Testis (tissue), 3 donors: ENCODE results near the gene PRKN. TPM values are rescaled to one million over a fixed set of nuclear protein-coding genes. Genes with fewer than 3 reads are reported as not detected.

ENCODE experiments used
- DNase-seq: peaks from one replicate; pipeline ENCODE4 v3.0.0-alpha.2; 2019
- H3K27ac ChIP-seq, 2 donors: fragments of 200-600 bp; sonication (generic); one replicate each; pipeline ENCODE4 v1.5.1; 2019
- H3K27me3 ChIP-seq: fragments of 200-600 bp; sonication (generic); one replicate; pipeline ENCODE4 v1.5.1; 2019
- H3K36me3 ChIP-seq: fragments of 200-600 bp; sonication (generic); one replicate; pipeline ENCODE4 v1.5.1; 2017; ENCODE audit warnings: low read depth; ENCODE audit errors: missing control alignments
- H3K4me1 ChIP-seq: fragments of 200-600 bp; sonication (generic); one replicate; pipeline ENCODE4 v1.5.1; 2019
- H3K4me3 ChIP-seq, 2 donors: fragments of 200-600 bp; sonication (generic); one replicate each; pipeline ENCODE4 v1.5.1; 2017 to 2019
- H3K9me3 ChIP-seq: fragments of 200-600 bp; sonication (generic); one replicate; pipeline ENCODE4 v1.5.1; 2017
- CTCF ChIP-seq, 3 experiments: fragments of 450-650 bp in 2 of 3; fragments of 200-600 bp in 1 of 3; sonication (generic) in 1 of 3; IDR thresholded peaks; one replicate each; pipeline ENCODE4 v1.5.1; 2016 to 2019; ENCODE audit warnings: antibody characterized with exemption in 3 of 3, mild to moderate bottlenecking in 2 of 3, moderate library complexity in 1 of 3
- POLR2A ChIP-seq: fragments of 450-650 bp; IDR thresholded peaks from one replicate; pipeline ENCODE4 v1.6.1; 2017; ENCODE audit warnings: antibody characterized with exemption, mild to moderate bottlenecking, moderate library complexity
- WGBS, 2 donors: methylation state at CpG; one replicate each; pipeline ENCODE4 v1.1.5; 2018; 5-methylcytosine and 5-hydroxymethylcytosine counted together
- intact Hi-C: fragments of 100-400 bp; cut with DNase I; formaldehyde crosslinking; loops from one replicate; pipeline ENCODE4 v1.15.1; 2023; ENCODE audit warnings: low total_unique reads
- polyA plus RNA-seq: library from polyadenylated mRNA; stranded (reverse); fragments of 350-450 nt; fragmentation: Illumina TruSeq; extraction: RNeasy Lipid Tissue Mini Kit (QIAGEN cat#74804); gene quantifications from one replicate; pipeline ENCODE4 v1.2.3, GENCODE V29; 2014; ENCODE audit warnings: low read depth, low replicate concordance; ENCODE audit not compliant: insufficient read depth
- total RNA-seq, 2 donors: library from RNA; depleted of rRNA; stranded (reverse); fragments of >200 nt; gene quantifications; one replicate each; pipeline ENCODE4 v1.2.3, GENCODE V29; 2016

The PRKN gene
- total and polyA plus RNA-seq, 3 donors from 2014 or later, result 19.1 to 34.5 (median 28.8) TPM

GRCh38 chr6:162478192-162478671 is 249.3 kb downstream of the PRKN start:
- no peak for TF ChIP-seq CTCF (IDR thresholded peaks at IDR 0.05)
- no peak for TF ChIP-seq POLR2A
- WGBS, 2 donors, result 40 to 55% methylated on average over 7 of the region's 7 CpGs

GRCh38 chr6:162474722-162475121 is 252.8 kb downstream of the PRKN start:
- WGBS, 2 donors, result 42 to 80% methylated on average over 2 of the region's 2 CpGs
- Histone ChIP-seq H3K4me1 (peaks cover 10% of the 10 kb centered on the region), H3K4me3 (no peak overlapping the region), H3K27me3 (no peaks in the 10 kb centered on the region), H3K36me3 (no peaks in the 10 kb centered on the region), H3K9me3 (no peaks in the 10 kb centered on the region), H3K27ac (no peak overlapping the region)
- intact Hi-C loops, result no loop called here
- DNase-seq, result no peak
- TF ChIP-seq CTCF (IDR thresholded peaks at IDR 0.05), result no peak
- TF ChIP-seq POLR2A, result no peak

More at GRCh38 chr6:162478192-162478671, 249.3 kb downstream of the PRKN start:
- no peaks in the 10 kb centered on the region for H3K27me3 ChIP-seq
- peaks cover 10% of the 10 kb centered on the region for H3K4me1 ChIP-seq
- H3K9me3 ChIP-seq, result no peaks in the 10 kb centered on the region
- H3K36me3 ChIP-seq, result no peaks in the 10 kb centered on the region
- intact Hi-C loops, result no loop called here
- no peak overlapping the region for H3K4me3 ChIP-seq
- peak; percentile 29 for DNase-seq
- H3K27ac ChIP-seq, result peak overlapping the region; percentile 44 to 61

- intact Hi-C loops, result no loop called here
- TF ChIP-seq CTCF (IDR thresholded peaks at IDR 0.05), result no peak
- TF ChIP-seq POLR2A, result no peak
- Histone ChIP-seq H3K4me1 (no peaks in the 10 kb centered on the region), H3K27me3 (no peaks in the 10 kb centered on the region), H3K9me3 (no peaks in the 10 kb centered on the region), H3K4me3 (no peak overlapping the region), H3K36me3 (no peaks in the 10 kb centered on the region), H3K27ac (no peak overlapping the region)
- no peak for DNase-seq
- 91 to 98% methylated on average over 2 of the region's 2 CpGs for WGBS, 2 donors
Measured at GRCh38 chr6:162471842-162472241, 255.7 kb downstream of the PRKN start.

GRCh38 chr6:162468326-162468725 is 259.2 kb downstream of the PRKN start:
- Histone ChIP-seq H3K27ac (no peak overlapping the region), H3K4me3 (no peak overlapping the region), H3K36me3 (no peaks in the 10 kb centered on the region), H3K4me1 (no peaks in the 10 kb centered on the region), H3K27me3 (no peaks in the 10 kb centered on the region), H3K9me3 (no peaks in the 10 kb centered on the region)
- TF ChIP-seq CTCF (IDR thresholded peaks at IDR 0.05), result no peak
- TF ChIP-seq POLR2A, result no peak
- DNase-seq, result no peak
- 69 to 83% methylated on average over 2 of the region's 2 CpGs for WGBS, 2 donors
- intact Hi-C loops, result no loop called here

GRCh38 chr6:162467679-162468078 is 259.9 kb downstream of the PRKN start:
- no peak for TF ChIP-seq CTCF (IDR thresholded peaks at IDR 0.05)
- no peak for TF ChIP-seq POLR2A
- Histone ChIP-seq H3K9me3 (no peaks in the 10 kb centered on the region), H3K4me3 (no peak overlapping the region), H3K27ac (no peak overlapping the region), H3K27me3 (no peaks in the 10 kb centered on the region), H3K4me1 (no peaks in the 10 kb centered on the region), H3K36me3 (no peaks in the 10 kb centered on the region)
- 80 to 91% methylated on average over 9 of the region's 9 CpGs for WGBS, 2 donors
- DNase-seq, result no peak
- intact Hi-C loops, result no loop called here
